Tibial artery (tissue), 4 donors: ENCODE measurements around the gene NUF2.
"Not testable (repeated sequence)": the region's sequence is repeated elsewhere in the genome, so short reads cannot be mapped to it uniquely, and the experiment has no call there.

Experiments
- DNase-seq, 2 donors: peaks; one replicate each; pipeline ENCODE4 v3.0.0-alpha.2; 2019
- H3K27ac ChIP-seq, 2 donors: fragments of 200-600 bp; sonication (generic) in 1 of 2; 1 replicate in 1 of 2; 2 replicates in 1 of 2; pipeline ENCODE4 v1.5.1; 2018 to 2019; ENCODE audit warnings: mild to moderate bottlenecking in 1 of 2
- H3K27me3 ChIP-seq, 2 donors: fragments of 200-600 bp; sonication (generic) in 1 of 2; one replicate each; pipeline versions ENCODE4 v1.5.1 to v1.6.0; 2016 to 2019
- H3K36me3 ChIP-seq, 3 donors: fragments of 200-600 bp; sonication (generic) in 2 of 3; one replicate each; pipeline ENCODE4 v1.5.1; 2016 to 2019; ENCODE audit warnings: mild to moderate bottlenecking in 2 of 3
- H3K4me1 ChIP-seq, 4 donors: fragments of 200-600 bp; sonication (generic) in 2 of 4; 1 replicate in 3 of 4; 2 replicates in 1 of 4; pipeline ENCODE4 v1.5.1; 2016 to 2019
- H3K4me3 ChIP-seq, 2 donors: fragments of 200-600 bp; sonication (generic) in 1 of 2; 1 replicate in 1 of 2; 2 replicates in 1 of 2; pipeline ENCODE4 v1.5.1; 2018 to 2019; ENCODE audit warnings: mild to moderate bottlenecking in 2 of 2
- H3K9me3 ChIP-seq, 3 donors: fragments of 200-600 bp; sonication (generic) in 1 of 3; one replicate each; pipeline ENCODE4 v1.5.1; 2016 to 2019
- CTCF ChIP-seq, 2 experiments: fragments of 200-600 bp in 1 of 2; fragments of 450-650 bp in 1 of 2; IDR thresholded peaks; one replicate each; pipeline ENCODE4 v1.5.1; 2017 to 2019; ENCODE audit warnings: antibody characterized with exemption in 2 of 2, mild to moderate bottlenecking in 1 of 2, moderate library complexity in 1 of 2
- intact Hi-C: fragments of 100-400 bp; cut with DNase I; formaldehyde crosslinking; loops from one replicate; pipeline ENCODE4 v1.15.0; 2023; ENCODE audit warnings: low total_unique reads

The NUF2 gene

GRCh38 chr1:163321311-163322305 is at the start of gene NUF2:
NUF2 (plus strand) TSS chr1:163321954; CDS start chr1:163326052, 4,098 bp downstream.
- no peak for TF ChIP-seq CTCF (IDR thresholded peaks at IDR 0.05)
- DNase-seq, result peak; percentile 97 to 99
- intact Hi-C loops, result no loop called here
- Histone ChIP-seq H3K4me3 (peak within 1 kb of the TSS; percentile 54 to 65), H3K27ac (peak within 1 kb of the TSS; percentile 73 to 75), H3K36me3 (peaks cover 0 to 22% (median 0%) of the 10 kb centered on the region in 3 donors), H3K9me3 (no peaks in the 10 kb centered on the region), H3K4me1 (peaks cover 0 to 15% (median 10%) of the 10 kb centered on the region in 4 donors), H3K27me3 (no peaks in the 10 kb centered on the region)

DNA sequence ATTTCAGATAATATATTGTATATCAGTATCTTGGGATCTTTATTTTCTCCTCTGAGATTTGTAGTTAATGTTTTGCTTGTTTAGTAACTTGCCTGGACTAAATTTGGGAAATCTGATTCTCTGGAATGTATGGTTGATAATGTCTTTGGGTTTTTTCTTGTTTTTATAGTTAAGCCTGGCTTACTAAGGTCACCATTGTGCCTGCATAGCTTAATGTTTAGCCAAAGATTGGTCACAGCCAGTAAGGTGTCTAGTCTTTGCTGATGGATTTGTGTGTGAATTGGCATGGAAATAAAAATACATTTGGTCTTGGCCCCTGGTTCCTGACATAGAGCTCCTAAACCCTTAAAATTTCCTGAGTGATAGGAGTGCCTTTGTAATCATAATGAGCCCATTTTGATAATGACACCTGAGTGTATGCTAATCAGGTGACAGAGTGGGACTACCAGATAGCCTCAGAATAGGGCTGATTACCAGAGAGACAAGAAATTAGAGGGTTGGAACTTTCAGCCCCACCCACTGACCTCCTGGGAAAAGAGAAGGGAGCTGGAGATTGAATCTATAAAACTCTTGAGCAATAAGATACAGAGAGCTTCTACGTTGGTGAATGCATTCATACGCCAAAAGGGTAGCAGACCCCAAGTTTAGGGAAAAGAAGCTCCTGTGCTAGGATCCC is 47.9 kb upstream of the NUF2 start:
- Histone ChIP-seq H3K27ac (no peak overlapping the region), H3K4me3 (no peak overlapping the region), H3K27me3 (no peaks in the 10 kb centered on the region), H3K36me3 (no peaks in the 10 kb centered on the region), H3K9me3 (peaks cover 0 to 3% (median 0%) of the 10 kb centered on the region in 3 donors), H3K4me1 (peaks cover 0 to 14% (median 0%) of the 10 kb centered on the region in 4 donors)
- TF ChIP-seq CTCF (IDR thresholded peaks at IDR 0.05), result no peak
- intact Hi-C loops, result no loop called here
- no peak for DNase-seq

GRCh38 chr1:163275222-163275621 is 46.5 kb upstream of the NUF2 start:
- TF ChIP-seq CTCF (IDR thresholded peaks at IDR 0.05), result no peak
- H3K27me3 ChIP-seq, result no peaks in the 10 kb centered on the region
- no peak for DNase-seq
- H3K4me3 ChIP-seq, result no peak overlapping the region
- peaks cover 0 to 5% (median 0%) of the 10 kb centered on the region in 3 donors for H3K9me3 ChIP-seq
- intact Hi-C loops, result no loop called here
- H3K36me3 ChIP-seq, result no peaks in the 10 kb centered on the region
- H3K4me1 ChIP-seq, result peaks cover 0 to 14% (median 0%) of the 10 kb centered on the region in 4 donors
- no peak overlapping the region for H3K27ac ChIP-seq

GRCh38 chr1:163278602-163279001 is 43.2 kb upstream of the NUF2 start:
- Histone ChIP-seq H3K27ac (no peak overlapping the region), H3K4me1 (peaks cover 0 to 14% (median 0%) of the 10 kb centered on the region in 4 donors), H3K9me3 (peaks cover 0 to 5% (median 0%) of the 10 kb centered on the region in 3 donors), H3K36me3 (no peaks in the 10 kb centered on the region), H3K27me3 (no peaks in the 10 kb centered on the region), H3K4me3 (no peak overlapping the region)
- no peak for TF ChIP-seq CTCF (IDR thresholded peaks at IDR 0.05)
- DNase-seq, result no peak
- intact Hi-C loops, result no loop called here

DNA sequence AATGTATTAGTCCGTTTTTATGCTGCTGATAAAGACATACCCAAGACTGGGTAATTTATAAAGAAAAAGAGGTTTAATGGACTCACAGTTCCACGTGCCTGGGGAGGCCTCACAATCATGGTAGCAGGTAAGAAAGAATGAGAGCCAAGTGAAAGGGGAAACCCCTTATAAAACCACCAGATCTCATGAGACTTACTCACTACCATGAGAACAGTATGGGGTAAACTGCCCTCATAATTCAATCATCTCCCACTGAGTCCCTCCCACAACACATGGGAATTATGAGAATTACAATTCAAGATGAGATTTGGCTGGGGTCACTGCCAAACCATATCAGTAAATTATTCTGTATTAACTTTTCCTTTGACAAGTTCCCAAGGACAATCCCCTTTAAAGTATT is 36.9 kb upstream of the NUF2 start:
- H3K9me3 ChIP-seq, H3K27me3 ChIP-seq, H3K36me3 ChIP-seq, H3K4me3 ChIP-seq, H3K27ac ChIP-seq, DNase-seq, intact Hi-C loops, H3K4me1 ChIP-seq: not testable (repeated sequence)
